KG1 (cell line): ENCODE measurements around the gene KRT76.
"Not testable (repeated sequence)": the region's sequence is repeated elsewhere in the genome, so short reads cannot be mapped to it uniquely, and the experiment has no call there.

Experiments used
- DNase-seq: peaks from one replicate; lab custom pipeline; 2025; lab: John Stamatoyannopoulos, UW

Gene KRT76

GRCh38 chr12:52796839-52797528 is 19.8 kb upstream of the KRT76 start:
- no peak for DNase-seq

DNA sequence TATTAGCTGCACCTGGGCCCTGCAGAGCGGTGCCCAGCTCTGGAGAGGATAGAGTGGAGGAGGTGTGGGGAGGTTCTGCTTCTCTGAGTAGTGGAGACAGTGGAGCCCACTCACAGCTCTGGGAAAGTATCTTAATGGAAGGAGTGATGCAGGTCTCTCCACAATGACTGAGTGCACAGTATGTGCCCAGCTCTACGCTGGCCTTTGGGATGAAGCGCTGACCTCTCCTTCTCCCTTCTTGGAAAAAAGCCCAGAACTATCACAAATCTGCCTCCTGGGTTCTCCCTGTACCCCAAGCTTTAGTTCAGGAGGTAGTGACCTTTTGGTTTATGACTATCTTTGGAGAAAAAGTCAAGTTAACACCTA is 19.3 kb upstream of the KRT76 start:
- DNase-seq, result no peak

- no peak for DNase-seq
Observed at GRCh38 chr12:52795694-52796428, 18.7 kb upstream of the KRT76 start, which contains the start of gene KRT3. KRT3 (minus strand) TSS chr12:52796117; CDS start chr12:52796042, 75 bp downstream.

DNA sequence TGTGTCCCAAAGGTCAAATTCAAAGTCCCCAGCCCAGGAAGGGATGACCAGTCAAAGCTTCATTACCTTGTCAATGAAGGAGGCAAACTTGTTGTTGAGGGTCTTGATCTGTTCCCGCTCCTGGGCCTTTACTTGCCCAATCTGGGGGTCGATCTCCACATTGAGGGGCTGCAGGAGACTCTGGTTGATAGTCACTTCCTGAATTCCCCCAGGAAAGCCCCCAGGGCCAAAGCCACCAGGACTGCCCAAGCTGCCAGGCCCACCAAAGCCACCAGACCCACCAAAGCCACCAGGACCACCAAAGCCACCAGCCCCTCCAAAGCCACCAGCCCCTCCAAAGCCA is 18.2 kb upstream of the KRT76 start:
- DNase-seq, result not testable (repeated sequence)

DNA sequence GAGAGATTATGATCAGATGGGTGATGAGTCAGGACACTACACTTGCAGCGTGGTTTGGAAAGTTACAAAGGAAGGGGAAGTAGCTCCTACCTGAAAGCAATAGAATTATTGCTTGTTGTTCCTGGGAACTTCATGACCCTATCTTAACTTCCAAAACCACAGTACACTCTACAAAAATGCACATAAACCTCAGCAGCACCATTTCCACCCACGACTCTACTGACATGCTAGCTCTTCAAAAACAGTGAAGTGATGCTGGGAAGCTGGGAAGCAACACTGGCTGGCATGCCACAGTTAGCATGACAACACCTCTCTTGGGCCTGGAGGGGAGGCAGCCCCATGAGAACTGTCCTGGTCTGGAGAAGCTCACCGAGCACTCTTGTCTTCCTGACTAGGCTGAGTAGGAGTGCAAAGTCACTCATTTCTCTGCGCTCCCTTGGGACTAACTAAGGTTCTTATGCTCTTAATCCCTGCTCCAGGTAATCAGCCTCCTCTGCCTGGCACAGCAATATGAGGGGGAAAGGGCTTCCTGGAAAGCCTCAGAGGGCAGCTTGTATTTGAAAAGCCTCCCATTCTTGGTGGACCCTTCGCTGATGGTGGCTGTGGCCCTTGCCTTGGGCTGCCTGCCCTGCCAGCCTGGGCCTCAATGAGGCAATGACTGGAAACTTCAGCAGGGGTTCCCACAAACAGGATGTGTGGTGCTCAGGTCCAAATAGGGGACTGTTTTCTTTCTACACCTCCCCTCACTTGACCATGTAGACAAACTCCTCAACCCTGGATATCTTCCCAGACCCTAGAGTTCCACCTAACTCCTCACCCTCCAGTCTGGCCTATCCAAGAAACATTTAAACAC is 17.6 kb upstream of the KRT76 start:
- DNase-seq, result no peak

- DNase-seq, result no peak
Observed at GRCh38 chr12:52792185-52793029, 15.3 kb upstream of the KRT76 start.

DNA sequence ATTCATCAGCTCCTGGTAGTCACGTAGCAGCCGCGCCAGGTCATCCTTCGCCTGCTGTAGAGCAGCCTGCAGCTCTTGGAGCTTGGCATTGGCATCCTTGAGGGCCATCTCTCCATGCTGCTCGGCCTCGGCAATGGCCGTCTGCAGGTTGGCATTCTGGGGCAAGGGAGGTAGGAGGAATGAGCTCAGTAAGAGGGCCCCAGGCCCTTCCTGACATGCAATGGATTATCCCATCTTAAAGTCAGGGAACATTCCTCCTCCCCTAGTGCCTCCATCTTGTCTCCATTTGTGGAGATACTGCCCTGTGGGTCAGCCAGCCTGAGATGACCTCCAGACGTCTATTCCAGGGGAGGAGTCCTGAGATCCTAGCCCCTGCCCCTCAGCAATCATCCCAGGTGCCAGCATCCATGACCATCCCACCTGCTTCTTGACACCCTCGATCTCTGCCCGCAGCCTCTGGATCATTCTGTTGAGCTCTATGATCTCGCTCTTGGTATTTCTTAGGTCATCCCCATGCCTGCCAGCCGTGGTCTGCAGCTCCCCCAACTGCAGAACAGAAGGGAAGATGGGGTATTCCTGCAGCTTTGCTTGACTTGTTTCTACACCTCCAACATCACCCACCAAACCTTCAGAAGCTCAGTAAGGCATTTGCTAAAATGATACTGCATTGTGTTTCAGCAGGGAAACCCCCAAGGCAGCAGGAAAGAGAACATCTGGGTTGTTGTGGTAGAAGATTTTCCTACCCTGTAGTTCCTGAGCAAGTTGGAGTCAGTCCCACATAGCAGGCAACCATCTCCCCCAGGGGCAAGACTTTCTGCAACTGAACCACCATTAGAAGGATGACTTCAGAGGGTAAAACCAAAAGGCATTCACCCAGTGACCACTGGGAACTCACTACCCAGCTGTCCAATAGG is 14.4 kb upstream of the KRT76 start:
- no peak for DNase-seq

- no peak for DNase-seq
Observed at GRCh38 chr12:52790427-52791270, 13.5 kb upstream of the KRT76 start.

DNA sequence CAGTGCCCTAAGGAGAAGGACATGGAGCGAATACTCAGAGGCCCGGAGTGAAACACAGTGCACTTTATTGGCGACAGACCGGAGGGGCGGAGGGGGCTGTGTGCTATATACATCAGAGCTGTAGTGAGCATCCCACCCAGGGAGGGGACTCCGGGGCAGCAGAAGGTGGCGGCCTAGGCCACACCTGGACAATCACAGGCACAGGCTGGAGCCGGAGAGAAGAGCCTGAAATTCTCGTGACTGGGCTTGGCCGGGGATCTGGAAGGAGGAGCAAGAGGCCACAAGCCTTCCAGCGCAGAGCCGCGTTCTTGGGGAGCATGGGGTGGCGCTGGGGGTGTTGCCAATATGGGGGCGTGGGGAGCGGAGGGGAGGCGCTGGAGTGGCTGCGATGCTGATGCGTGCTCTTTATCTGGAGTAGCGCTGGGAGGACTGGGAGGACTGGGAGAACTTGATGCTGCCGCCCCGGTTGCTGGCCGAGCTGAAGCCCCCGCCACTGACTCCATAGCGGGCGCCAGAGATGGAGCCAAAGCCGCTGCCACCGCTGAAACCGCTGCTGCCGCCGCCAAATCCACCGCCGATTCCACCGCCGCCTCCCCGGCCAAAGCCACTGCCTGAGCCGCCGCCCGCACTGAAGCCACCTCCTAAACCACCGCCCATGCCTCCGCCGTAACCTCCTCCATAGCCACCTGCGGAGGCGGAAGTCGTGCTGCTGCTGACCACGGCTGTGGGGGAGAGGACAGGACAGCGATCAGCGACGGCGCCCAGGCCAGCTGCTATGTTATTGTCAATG is 12.7 kb upstream of the KRT76 start:
- no peak for DNase-seq

GRCh38 chr12:52788876-52789636 is 11.9 kb upstream of the KRT76 start:
- DNase-seq, result no peak

DNA sequence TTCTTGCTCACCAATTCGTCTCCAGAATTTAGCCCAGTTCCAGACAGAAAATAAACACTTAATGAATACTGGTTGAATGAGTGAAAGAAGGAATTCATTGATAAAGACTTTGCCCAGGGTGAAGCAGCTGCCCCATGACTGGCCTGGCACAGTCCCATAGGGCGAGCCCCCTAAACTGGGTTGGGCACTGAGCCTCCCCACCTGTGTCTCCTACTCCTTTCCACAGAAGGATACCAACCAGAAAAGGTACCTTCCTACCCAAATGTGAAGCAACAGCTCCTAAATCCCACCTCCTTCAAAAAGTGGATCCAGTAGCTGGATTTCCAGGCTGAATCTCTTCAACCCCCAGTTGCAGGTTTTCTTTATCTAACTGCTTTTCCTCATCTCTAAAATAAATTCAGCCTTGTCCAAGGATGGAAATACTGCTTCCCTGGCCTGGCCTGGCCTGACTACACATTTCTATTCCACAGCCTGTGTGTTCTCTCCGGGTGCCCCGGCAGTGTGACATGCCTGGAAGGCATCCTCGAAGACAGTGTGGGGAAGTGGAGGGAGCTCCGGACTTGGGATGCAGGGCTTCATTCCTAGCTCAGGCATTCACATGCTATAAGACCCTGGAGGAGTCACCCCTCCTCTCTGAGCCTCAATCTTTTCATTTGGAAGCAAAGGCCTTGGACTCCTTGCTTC is 11.2 kb upstream of the KRT76 start:
- no peak for DNase-seq

DNA sequence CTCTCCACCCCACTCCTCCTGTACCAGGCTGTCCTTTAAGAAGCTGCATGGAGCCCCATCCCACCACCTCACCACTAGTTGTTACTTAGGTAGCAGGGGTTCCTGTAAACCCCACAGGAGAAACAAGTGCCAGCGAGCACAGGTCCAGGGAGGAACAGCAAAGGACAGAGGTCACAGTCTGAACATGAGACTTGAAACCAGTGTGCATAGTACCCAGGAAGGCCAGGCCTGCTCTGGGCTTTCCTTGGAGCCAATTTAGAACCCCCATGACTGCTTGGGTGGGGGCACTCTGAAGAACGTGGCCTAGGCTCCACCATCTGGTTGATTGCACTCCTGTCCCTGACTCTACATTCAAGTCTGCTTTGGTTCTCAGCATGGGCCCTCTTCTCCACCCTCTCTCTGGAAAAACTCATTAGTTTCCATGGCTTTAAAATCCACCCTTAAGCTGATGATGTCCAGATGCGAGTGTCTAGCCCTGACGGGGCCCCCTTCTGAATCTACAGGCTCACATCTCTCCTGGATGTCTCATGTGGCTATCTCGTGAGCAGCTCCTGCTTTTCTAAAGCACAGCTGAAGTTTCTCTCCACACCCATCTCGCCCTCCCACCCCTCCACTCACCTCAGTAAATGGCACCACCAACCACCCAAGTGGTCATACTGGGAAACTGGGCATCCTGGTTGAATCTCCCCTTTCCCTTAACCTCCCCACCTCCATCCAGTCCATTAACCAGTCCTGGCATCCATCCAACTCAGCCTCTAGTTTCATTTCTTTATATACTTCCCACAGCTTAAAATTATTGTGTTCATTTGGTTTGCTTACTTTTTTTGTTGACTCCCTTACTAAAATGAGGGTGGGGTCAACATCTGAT is 10.4 kb upstream of the KRT76 start:
- DNase-seq, result no peak

- DNase-seq, result no peak
Observed at GRCh38 chr12:52784909-52785308, 7.8 kb upstream of the KRT76 start.

- no peak for DNase-seq
Observed at GRCh38 chr12:52783563-52784316, 6.6 kb upstream of the KRT76 start.

DNA sequence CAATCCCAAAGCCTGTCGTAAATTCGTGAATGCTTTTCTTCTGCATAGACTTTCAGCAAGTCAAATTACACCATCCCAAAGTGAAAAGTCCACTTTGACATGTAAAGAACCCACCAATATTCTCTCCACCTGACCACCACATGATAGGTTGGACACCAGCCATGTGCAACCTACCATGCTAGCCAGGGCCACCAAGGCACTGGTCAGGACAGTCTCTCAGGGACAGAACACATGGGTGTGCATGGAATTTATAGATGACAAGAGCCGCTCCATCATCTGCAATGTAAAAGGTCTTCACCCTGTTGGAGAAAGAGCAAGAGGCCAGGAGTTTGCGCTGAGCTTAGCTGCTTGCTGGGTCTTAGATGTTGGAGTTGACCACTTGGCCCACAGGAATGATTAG is 5.4 kb upstream of the KRT76 start:
- DNase-seq, result no peak
